IPS DF 4.7 (cell line): ENCODE measurements around the gene COL25A1.

Experiments used
- DNase-seq: peaks from one replicate; pipeline ENCODE4 v3.0.0-alpha.2; 2013; ENCODE audit warnings: low spot score; ENCODE audit errors: extremely low read depth

Gene COL25A1

DNA sequence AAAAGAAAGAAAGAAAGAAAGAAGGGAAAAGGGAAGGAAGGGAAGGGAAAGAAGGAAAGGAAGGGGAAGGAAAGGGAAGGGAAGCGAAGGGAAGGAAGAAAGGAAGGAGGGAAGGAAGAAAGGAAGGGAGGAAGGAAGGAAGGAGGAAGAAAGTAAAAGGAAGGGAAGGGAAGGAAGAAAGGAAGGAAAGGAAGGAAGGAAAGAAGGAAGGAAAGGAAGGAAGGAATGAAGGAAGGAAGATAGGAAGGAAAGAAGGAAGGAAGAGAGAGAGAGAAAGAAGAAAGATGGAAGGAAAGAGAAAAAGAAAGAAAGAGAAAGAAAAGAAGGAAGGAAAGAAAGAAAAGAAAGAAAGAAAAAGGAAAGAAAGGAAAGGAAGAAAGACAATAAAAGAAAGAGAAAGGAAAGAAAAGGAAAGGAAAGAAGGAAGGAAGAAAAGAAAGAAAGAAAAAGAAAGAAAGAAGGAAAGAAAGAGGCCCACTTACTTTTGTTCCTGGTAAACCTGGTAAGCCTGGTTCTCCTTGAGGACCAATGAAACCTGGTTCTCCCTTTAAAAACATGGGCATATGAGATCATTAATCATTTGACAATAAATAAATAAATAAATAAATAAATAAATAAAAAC is 433.7 kb downstream of the COL25A1 start:
- DNase-seq = no peak

DNA sequence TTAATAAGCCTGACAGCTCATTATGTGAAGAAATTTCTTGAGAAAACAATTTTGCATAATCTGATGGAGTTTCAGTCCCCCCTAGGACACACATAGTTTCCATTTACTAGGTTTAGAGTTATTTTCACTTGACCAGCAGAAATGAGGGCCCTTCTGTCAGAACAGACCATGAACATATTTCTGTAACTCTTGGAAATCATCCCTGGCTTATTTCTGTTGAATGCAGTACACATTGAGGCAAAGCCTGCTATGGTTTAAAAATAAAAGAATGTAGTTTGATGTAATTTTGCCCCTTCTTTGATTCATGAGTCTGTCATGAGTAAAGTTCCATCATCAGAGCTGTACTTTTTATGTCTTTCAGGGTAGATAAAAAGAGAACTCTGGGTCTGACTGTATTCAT is 435.0 kb downstream of the COL25A1 start:
- DNase-seq = no peak

DNA sequence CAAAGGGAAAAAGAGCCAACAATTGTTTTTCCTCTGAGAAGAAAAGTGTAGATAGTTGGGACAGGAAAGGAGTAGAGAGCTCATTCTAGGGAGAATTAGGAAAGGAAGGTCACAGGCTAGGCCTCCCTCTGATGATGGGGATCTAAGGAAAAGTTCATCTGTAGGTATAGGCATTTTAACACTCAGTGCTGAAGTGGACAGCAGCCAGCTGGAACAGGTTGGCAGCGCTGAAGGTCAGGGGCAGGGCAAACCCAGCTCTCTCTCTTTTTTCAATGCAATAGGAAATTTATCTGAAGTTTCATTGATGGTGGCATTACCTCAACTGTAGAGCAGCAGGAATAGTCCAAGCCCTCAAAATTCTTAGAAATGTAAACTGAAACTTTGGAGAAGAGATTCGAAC is 441.1 kb downstream of the COL25A1 start:
- no peak for DNase-seq

DNA sequence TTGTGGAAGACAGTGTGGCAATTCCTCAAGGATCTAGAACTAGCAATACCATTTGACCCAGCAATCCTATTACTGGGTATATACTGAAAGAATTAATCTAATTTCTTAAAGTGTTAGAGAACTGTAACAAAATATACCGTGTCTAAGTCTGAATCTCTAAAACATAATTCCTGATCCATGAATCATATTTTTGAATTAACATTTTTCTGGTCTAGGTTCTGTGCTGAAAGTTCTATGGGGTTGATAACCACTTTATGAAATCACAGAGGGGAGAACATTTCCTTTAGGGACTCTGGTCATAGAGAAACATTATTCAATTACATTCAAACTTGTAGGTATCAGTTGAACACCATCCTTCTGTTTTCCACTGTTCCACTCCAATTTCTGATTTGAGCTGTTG is 447.7 kb downstream of the COL25A1 start:
- no peak for DNase-seq

DNA sequence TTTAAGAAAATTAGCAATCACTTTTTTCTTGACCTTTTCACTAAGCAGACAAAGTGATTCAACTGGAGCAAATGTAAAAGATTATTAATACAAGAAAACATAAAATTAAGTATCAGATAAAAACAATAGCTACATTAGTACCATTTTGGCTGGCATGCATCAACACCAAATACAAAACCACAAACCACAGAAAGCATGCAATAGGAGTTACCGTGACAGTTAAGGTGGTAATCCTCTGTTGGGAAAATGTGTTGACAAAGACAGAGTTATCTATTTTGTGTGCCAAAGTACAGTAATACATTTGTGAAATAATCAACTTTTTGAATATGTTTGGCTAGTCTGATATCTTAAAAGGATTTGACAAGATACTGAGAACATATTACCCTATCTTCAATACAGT is 449.8 kb downstream of the COL25A1 start:
- DNase-seq = no peak

DNA sequence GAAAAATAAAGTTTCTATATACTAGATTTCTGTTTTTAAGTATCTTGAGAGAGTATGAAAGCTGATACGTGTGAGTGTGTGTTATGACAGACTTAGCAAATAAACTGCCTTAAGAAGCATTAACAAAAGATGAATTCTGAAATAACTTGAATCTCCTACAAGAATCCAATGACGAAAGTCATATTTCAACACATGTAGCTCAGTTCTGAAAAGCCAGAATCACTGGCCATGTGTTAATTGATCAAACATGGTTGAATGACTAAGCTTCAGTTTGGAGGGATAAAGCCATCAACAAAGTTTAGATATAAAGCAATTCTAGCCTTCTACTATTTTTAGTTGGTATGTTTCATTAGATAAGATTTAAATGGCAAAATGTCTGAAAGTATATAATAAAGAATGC is 451.1 kb downstream of the COL25A1 start:
- DNase-seq = no peak

DNA sequence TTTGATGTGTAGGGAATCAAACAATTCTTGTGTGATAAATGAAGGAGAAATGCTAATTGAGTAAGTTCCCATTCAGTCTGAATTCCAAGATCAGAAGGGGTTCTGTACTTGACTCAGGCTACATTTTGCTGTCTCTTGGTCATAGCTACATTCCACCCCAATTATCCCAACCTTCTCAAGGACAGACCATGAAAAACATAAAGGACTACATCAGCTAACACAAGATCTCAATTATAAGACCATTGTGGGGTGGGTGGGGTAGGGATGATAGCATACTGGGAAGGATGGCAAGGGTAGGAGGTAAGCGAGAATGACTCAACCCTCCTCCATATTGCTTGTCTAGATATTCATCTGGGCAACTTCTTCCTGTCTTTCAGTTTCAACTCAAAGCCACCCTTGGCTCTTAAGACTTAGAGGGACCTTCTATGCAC is 452.2 kb downstream of the COL25A1 start:
- DNase-seq = no peak

DNA sequence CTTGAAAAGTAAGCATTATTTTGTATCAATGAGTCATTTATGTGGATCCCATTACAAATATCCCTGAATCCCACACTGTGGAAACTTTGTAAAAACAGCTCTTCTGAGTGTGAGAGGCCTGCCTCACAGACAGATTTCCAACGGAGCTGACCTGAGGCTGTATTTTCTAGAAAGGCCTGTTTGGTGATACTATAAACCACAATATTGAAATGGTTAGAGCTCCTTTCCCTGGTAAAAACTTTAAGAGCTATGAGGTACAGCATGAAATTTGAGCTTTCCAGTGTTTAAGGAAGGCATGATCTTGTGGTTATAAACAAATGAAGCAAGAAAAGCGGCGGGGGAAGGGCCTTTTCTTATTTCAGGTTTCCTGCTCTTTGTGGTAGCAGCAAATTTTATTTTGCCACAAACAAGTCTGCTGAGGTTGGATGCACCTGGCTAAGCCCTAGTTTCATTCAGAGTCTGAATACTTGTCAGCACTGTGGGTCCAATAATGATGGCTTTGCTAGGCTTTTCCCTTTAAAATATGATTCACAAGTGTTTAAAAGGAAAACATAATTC is 452.8 kb downstream of the COL25A1 start:
- no peak for DNase-seq

DNA sequence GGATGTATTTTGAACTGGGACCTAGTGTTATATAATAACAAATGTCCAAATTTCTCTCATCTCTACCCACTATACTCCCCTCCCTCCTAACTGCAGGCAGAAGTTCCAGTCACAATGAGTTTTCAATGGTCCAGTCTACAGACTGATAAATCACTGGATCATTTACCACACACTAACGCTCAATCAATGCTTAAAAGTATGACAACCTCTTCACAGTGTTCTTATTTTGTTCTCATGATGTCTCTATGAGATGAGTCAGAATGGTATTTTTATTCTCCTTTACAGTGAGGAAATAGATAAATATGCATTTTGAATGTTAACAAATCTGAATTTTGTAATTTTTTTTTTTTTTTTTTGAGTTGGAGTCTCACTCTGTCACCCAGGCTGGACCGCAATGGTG is 455.9 kb downstream of the COL25A1 start:
- DNase-seq = no peak

DNA sequence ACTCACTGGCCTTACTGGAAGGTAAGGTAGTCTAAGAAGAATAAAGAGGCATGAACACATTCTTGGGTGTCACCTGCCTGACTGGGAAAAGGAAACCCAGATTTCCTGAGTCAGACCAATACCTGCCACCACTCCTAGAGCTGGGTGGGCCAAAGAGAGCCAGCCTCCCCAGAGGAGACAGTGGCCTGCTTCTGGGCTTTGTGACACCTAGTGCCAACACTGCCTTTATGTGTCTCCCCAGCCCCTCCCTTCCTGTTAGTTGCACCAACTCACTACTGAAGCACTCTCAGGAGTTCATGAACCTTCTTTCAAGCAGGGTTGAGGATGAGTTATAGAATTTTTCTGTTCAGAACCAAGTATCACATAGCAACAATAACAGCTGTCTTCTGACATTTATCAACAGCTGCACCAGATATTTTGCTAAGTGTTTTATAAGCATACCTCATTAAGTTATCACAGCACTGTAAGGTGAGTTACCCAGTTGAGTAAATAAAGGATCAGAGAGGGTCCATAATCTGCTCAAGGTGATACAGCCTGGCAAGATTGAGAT is 462.0 kb downstream of the COL25A1 start:
- DNase-seq = no peak

DNA sequence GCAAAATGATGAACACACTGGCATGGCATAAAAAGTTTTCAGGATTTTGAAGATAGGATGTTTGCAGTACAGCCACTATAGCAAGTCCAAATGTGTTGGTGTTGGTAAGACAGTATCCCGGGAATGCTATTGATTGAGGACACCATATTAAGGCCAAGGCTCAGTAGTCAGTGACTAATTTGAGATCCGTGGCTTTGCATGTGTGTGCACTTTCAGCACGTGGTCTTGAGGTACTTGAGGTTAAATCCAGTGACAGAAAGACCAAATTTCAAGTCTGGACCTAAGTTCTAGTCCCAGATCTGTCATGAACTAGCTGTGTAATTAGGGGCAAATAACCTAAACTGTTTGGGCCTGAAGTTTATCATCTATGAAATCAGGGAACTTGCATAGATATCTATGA is 463.1 kb downstream of the COL25A1 start:
- no peak for DNase-seq

DNA sequence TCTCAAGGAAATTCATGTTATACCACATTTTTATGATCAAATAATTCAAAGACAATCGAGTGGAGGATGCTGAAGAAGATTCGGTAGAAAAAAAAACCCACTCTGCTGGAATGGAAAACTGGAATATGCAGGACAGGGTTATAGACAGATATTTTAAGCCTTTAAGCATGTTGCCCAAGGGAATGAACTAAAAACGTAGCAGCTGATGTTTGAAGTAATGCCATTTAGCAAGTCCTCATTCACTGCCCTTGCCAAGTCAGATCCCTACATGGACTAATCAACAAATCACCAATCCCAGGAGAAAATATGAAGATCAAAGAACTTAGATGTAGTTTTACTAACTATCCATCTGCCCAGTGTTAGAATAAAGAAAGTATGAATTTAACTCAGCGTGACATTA is 464.0 kb downstream of the COL25A1 start:
- DNase-seq = no peak

DNA sequence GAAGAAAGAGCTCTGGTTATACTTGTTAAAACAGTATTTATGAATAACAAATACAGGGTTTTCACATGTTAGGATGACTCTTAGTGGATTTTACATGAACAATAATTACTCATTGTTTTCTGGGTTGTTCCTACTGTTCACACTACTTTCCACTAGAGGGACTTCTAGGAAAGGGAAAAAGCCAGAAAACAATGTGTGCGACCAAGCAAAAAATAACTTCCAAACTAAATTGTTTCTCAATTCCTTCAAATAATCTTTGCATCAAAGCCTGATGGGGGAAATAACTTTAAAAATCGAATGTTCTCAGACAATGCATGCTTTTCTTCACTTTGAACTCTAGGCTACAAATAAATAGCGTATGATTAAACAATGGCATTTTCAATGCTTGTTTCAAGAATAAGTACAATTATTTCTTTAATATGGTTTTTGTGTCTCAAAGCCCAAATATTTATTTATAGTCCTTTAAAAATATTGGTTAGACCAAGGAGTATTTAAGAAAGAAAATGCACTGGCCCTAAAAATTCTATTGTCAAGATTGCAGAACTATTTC is 467.5 kb downstream of the COL25A1 start:
- no peak for DNase-seq

DNA sequence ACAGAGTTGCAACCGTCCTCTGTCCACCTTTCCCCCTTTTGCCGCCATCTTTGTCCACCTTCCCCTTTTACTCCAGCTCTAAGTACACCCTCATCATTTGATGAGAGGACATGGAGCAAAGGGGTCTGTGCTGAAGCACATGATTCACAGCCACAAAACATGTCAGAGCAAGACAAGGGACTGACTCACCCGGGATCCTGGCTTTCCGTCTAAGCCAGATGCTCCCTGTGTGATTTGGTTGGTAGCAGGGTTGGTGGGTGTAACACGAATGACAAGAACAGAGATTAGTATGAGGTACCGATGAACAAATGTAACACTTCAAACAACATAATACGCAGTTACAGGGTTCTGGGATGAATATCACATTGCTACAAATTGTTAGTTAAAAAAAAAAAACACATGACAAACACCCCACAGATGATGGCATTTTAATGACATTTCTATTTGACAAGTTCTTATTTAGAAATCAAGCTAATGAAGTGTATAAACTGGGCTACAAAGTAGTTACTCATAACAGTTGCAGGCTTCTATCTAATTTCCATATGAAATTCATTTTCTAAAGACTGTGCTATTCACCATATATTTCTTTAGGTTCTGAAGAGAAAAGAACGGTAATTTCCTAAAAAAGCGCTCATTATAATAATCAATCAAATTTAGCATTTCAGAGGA is 468.2 kb downstream of the COL25A1 start:
- no peak for DNase-seq

DNA sequence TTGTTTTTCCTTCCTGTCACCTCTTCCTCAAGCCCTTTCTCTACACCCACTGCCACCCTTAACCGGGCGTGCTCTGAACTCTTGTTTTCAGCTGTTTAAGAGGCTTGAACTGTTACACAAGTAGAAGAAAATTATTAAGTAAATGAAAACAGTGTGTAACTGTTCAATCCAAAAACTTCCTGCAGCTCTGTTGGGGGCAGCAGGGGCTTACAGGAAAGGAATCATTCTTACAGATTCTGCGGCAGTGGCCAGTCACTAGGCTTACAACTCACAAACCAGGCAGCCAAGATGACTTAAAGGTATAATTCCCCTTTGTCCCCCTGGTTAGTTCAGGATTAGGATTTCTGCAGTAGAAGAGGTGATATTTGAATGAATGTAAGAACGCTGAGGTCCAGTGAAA is 469.4 kb downstream of the COL25A1 start:
- no peak for DNase-seq

DNA sequence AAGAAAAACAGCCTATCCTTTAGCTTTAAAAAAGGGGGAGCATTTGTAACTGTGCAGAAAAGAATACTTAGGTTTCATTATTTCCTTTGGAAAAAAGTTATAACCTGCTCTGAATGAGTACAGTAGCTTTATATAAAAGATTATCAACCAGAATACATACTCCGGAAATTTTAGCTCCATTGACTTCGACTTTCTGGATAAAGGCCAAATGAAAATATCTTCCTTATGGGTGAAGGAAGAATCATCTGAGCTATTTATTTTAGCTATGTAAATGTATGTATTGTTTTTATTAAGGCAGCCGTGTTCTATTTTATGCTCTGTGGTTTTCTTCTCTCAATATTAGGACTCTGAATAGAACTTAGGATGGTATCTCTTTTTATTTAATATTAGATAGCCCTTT is 470.6 kb downstream of the COL25A1 start:
- DNase-seq = no peak

DNA sequence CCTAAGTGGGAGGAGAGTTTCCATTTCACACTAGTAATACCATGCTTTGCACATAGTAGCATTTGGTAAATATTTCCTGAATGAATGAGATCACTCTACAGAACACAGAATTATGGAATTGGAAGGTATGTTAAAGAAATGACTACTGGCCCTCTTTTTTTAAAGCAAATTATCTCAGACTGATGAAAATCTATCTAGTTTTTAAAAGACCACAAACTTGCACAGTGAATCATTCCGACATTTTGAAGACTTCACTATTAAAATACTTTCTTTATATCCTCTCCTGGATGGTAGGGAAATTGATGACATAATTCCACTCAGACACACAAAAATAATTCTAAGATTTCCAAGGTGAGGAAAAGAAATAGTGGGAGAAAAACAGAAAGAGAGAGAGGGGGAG is 471.2 kb downstream of the COL25A1 start:
- DNase-seq = no peak

DNA sequence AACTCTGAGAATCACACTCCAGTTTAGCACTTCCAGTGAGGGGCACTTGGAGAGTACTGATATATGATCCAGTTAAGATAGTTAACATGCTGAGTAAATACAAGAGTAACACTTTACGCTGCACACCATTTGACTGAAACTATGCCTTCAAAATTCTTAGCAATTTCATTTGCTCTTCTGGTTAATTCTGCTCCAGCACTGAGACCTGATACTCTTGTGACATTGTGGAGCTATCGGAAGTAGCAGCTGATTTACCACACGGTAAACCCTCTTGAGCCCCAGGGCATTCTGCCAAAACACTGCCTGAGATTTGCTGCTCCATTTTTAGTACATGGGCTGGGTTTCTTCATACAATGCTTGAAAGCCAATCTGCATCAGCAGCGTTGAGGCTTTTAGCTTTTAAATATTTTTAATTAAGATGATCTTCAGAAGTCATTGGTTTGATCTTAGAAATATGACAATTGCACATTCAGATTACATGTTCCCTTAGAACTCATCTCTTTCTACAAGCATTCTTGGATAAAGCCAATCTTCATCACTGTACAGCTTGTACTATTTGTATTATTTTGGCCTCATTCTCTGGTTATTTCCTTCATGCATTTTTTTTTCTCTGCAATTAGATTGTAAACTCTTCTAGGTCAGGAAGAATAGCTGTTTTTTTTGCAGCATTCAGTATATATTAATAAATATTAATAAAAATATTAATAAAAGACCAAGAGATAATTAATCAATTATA is 471.8 kb downstream of the COL25A1 start:
- no peak for DNase-seq

DNA sequence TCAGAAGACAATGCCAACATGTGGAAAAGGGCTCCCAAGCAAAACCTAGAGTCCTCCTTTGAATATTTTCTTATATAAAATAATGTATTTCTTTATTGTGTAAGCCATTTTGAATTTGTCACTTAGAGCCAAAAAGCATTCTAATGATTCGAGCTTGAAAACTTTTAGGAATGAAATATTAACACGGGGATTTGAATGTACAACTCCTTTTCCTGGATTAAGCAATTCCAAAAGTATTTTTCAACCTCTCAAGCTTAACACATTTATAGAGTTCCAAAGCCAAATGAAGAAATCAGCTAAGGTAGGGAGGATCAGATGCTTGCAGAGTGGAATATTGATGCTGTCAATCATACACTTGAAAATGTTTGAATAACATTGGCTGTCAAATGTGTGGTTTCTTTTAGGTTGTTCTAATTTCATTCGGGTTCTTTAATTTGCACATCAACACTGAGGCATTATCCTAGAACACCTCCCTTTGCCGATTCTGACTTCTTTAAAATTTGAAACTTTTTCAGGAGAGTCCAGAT is 472.4 kb downstream of the COL25A1 start:
- no peak for DNase-seq

DNA sequence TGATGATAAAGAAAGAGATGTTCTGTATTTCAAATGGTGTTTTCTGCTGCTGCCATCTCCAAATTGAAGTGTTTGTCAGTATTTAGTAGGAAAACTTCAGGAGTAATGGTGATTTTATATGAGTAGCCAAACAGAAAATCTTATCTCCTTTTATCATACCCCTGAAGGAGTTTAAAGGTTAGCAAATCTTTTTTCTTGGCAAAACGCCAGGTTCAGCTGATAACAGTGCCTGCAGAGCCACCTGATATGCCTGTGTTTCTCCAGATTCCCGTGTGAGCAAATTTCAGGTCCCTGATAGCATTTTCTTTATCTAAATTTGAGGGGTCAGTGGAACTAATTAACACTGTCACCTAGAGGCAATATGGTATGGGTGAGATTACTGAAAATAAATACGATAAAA is 473.8 kb downstream of the COL25A1 start:
- DNase-seq = no peak

DNA sequence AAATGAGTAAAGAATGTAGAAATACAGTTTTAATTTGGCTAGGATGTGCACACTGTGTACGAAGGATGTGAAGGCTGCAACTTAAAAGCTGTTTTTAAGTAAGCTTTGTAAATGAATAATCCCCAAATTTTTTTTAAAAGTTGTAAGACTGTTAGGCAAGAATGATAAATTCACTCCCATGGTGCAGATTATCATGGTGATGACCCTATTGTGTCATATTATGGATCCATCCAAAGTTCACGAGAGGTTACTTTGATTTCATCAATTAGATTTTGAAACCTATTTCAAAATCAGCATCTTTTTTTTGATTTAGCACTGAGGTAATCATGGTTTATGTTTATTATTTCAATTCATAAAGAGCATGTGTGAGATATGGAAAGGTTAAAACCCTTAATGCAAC is 476.7 kb downstream of the COL25A1 start:
- DNase-seq = no peak
